Mucosa of gallbladder (tissue), 1 donor: ENCODE results near the gene PIP5K1B. TPM values are rescaled to one million over a fixed set of nuclear protein-coding genes. Genes with fewer than 3 reads are reported as not detected.

Experiments used
- DNase-seq: peaks from one replicate; pipeline ENCODE4 v3.0.0-alpha.2; 2020; ENCODE audit warnings: low spot score
- total RNA-seq: library from RNA; stranded (reverse); gene quantifications from one replicate; pipeline ENCODE4 v1.2.1, GENCODE V29; 2021
- donor health status: DM: no; HTN: no; CAD: no.

PIP5K1B gene
- total RNA-seq, 1 donor from 2014 or later: 14.0 TPM

DNA sequence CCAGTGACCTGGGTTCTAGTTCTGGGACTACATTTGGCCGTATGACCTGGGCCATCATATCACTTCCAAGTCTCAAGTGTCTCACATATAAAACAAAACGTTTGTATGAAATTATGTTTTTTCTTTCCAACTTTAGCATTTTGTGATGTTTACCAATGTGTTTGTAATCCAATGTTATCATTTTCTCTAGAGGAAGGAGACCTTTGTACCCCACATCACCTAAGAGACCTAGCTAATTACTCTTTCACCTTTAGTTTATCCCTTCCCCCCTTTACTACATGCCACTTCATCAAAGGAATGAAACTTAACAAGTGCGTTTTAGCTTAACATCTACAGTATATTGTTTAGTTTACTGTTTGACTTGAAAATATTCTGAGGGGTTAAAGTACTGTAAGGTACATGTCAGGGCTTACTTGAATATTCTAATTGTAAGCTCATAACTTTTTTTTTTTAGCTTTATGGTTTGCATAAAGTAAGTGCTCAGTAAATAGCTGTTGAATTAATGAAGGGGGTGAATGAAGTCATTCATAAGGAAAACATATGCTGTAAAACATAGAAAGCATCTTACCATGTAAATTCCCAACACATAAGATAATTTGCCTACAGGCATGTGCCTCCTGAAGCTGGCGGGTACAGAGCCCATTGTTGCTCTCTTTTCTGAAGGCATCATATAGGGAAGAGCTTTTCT lies 2.9 kb downstream of the PIP5K1B start:
- no peak for DNase-seq

DNA sequence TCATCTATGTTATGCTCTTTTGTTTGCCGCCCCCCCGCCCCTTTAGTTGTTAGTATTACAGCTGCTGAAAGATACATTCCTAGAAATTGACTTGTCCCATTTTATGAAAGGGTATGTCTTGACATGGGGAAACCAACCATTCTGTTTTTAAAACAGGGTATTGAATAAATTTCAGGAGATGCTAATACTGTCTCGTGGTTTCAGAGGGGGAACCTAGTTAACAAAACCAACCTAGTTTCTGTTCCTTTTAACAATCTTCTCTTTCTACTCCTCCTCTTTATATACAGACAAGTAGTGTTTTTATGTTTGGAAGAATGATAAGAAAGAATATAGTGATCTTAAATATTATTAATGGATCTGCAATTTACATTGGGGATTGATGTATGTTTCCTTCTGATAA lies 3.5 kb downstream of the PIP5K1B start:
- no peak for DNase-seq

DNA sequence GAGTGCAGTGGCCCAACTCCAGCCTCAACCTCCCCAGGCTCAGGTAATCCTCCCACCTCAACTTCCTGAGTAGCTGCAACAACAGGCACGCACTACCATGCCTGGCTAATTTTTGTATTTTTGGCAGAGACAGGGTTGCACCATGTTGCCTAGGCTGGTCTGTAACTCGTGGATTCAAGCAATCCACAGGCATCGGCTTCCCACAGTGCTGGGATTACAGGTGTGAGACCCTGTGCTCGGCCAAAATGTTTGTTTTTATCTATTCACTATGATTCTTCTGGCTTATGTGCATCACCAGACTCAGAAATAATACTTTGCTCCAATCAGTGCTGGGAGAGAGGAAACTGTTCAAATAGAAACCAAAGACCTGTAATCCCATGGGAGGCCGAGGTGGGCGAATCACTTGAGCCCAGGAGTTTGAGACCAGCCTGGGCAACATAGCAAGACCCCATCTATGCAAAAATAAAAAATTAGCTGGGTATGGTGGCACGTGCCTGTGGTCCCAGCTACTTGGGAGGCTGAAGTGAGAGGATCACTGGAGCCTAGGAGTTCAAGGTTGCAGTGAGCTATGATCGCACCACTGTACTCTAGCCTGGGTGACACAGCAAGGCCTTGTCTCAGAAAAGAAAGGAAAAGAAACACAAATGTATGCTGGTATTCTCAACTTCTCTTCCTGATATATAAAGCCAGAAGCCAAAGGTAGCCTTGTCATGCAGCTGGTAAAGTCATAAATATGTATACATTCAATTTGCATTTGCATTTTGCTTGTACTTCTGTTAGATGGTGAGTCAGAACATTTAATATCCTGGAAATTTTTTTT lies 4.5 kb downstream of the PIP5K1B start:
- no peak for DNase-seq

DNA sequence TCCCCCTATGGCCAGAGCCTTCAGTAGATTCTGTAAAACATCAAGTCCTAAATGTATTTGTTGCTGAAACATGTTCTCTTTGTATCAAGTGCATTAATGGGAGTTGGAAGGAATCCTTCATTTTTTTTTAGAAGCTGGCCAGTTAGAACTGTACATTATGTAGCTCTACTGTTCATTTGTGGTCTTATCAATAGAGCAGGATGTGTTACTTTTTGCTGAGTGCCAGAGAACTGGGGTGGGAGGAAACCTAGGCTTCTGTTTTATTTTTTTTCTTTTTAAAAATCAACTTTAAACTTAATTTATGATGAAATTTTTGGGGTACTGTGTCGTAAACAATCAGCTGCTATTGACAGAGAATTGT lies 5.1 kb downstream of the PIP5K1B start:
- DNase-seq: no peak

DNA sequence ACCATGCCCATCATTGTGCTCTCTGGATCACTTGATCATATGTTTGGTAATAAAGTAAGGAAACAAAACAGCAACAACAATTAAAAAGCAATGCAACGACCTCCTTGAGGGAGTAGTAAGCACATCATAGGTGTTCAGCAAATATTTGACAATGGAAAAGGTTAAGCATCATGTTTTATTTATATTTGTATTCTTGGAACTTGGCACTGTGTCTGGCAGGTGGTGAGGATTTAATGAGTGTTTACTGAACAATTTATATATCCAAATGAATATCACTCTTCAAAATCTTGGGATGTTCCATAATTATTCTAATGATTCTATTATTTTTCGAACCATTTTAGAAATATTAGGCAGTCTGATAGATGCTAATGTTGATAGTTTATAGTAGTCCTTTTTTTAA lies 6.2 kb downstream of the PIP5K1B start:
- DNase-seq: no peak

DNA sequence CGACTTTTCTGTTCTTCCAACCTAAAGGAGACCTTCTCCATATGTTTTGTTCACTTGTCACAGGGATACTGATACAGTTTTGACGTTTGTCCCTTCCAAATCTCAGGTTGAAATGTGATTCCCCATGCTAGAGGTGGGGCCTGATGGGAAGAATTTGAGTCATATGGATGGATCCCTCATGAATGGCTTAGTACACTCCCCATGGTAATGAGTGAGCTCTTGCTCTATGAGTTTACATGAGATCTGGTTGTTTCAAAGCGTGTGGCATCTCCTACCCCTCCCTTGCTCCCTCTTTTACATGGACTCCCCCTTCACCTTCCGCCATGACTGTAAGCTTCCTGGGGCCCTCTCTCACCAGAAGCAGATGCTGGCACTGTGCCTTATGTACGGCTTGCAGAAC lies 6.9 kb downstream of the PIP5K1B start:
- DNase-seq: no peak

DNA sequence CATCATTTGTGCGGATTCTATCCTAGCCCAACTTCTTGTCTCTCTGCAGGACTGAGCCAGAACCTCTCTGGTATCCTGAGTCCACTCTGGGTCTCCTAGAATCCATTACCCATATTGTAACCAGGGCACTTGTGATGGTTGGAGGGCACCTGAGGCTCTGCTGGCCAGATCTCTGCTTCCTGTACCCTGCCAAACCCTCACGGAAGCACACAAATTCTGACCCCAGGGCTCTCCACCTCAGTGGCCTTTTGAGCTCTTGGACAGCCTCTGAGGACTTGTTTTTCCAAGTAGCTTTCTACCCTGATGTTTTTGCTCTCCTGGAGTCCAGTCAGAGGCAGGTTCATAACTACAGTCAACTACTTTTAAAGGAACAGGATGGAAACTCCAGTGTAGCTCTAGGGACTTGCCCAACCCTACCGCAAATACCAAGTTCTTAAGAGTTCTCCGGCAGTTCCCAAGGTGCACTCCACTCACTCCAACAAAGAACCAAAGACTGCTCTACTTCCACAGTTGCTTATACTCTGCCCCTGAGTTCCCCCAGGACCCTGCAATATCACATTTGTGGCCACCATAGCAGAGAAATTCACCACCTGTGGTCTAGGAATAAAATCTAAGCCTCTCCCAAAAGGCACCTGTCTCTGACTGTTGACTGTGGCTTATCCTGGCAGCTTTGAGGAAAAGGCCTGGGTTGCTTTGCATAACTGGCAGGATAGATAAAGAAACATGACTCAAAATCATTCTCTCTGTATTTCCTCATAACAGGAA lies 9.6 kb downstream of the PIP5K1B start:
- no peak for DNase-seq

DNA sequence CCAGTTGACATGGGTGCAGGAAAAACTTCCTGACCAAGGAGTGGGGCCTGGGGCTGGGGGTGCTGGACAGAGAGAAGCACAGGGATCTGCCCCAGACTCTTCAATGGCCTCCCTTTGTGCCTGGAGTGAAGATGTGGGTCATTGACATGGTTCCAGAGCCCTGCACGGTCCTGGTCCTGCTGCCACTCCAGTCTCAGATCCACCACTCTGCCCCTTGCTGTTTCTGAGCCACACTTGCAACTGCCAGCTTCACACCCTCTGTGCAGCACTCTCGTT lies 10.1 kb downstream of the PIP5K1B start:
- DNase-seq: no peak

DNA sequence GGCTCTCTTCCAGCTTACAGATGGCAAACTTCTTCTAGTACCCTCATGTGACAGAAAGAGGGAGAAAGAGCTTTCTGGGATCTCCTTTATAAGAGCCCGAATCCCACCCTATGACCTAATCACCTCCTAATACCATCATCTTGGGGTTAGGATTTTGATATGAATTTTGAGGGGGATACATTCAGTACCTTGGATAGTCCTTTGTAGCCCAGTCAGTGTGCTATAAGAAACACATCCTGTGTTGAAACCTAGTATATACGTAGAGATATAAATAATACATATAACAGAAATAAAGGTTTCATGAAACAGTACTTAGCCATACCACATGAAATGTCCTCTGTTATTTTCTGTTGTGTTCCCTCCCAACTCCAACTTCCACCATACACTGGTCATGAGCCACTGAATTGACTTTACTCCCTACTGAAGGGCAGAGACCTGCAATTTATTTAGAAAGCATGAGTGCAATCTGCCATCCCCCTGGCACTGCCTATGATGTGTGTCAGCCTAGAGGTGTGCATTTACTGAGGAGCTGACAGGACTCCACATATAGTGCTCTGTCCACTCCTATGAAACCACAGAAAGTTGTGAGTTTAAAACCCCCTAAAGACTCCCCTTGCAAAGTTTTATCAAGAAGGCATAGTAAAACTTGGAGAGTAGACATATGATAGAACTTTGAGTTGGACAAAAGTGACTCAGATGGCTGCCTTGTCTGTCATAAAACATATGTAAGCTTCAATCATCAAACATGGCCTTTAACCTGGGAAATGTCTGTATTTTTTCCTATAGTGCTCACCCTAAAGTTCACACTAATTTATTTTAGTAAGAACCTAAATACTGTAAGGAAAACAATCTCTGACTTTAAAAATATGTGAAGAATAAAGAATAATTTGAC lies 12.8 kb downstream of the PIP5K1B start:
- no peak for DNase-seq

DNA sequence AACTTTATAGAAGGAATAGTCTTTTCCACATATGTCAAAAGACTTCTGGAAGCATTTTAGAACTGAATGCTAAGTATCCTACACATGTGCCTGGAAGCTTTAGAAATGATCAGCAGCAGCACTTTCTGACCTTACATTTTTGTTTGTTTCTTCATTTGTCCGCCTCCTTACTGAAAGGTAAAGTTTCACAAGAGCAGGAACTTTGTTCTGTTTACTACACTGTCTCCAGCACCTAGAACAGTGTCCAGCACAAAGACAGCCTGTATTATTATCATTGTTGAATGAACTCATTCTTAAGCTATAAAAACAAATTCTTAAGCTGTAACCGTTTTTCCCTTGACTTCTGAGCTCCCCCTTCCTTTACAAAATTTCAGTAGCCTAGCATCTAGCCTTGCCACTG lies 14.8 kb downstream of the PIP5K1B start:
- no peak for DNase-seq

DNA sequence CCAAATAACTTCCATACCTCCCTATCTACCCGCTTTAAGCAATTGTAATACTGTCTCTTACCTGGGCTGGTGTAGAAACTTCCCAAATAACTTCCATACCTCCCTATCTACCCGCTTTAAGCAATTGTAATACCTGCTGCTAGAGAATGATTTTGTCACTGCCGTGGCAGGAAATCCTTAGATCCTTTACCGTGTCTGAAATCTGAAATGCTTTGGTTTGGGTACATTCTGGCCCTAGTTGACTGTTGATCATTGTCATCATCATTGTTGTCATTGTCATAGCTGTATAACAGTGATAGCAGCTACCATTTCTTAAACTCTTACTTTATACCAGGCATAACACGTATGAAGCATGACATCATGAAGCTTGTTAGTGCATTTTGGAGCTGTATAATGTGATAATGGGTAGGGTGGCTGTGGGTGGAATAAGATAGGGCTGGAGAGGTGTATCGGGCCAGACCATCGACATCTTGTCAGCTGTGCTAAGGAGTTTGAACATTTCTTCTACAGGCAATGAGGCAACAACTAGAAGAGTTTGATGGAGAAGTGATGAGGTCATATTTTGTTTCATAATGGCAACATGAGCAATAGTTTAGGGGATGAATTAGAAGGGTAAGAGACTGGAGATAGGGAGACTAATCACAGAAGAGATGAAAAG lies 15.7 kb downstream of the PIP5K1B start:
- DNase-seq: no peak

DNA sequence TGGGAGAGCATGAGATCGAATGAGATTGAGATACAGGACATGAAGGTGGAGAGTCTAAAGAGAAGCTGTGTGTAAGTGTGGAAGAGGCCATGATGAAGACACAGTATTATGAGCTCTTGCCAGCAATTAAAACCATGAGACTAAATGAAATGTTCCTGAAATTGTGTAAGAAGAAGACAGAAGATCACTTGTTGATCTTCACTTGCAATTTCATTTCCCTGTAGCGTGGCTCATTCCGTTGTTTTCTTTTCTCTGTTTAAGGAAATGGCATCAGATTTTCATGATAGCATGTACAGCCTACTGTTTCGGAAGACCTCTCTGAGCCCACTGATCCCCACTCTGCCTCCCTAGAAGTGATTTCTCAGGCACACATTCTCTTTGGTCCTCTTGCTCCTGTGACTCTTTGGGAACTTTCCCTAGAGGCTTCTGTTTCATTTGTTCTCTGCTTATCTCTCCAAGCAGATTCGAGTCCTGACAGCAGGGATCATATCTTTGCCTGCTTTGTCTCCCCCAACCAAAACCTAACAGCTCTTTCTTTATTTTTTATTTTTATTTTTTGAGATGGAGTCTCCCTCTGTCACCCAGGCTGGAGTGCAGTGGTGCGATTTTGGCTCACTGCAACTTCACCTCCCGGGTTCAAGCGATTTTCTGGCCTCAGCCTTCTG lies 16.8 kb downstream of the PIP5K1B start:
- DNase-seq: no peak

DNA sequence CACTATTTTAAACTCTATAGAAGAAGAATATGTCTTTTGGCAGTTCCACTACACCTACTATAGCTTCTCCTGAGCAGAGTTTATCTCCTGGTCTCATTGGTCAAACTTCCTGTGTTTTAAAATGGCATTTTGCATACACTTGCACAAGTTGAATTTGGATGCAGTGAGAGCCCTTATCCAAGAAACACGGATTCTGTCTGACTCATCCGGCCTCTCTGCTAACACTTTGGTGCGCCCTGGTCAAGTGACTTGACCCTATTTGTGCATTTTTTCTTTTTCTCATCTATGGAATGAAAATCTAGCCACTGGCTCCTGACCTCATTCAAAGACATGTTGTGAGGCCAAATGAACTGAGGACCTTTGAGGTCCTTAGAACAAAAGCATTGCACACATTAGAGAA lies 20.0 kb downstream of the PIP5K1B start:
- DNase-seq: no peak

DNA sequence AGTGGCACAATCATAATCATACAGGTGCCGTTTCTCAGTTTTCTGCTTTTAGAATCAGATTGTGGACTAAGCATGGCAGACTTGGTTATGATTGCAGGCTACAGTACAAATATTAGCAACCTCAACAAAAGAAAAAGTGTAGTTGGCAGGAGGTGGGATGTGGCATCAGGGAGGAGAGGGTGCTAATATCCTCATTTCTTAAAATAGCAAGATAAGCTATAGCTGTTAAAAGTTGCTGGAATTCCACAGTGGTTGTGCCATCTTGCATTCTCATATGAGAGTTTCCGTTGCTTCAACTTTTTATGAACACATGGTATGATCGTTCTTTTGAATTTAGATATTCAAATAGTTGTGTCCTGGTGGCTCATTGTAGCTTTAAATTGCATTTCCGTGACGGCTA lies 21.4 kb downstream of the PIP5K1B start:
- DNase-seq: no peak

DNA sequence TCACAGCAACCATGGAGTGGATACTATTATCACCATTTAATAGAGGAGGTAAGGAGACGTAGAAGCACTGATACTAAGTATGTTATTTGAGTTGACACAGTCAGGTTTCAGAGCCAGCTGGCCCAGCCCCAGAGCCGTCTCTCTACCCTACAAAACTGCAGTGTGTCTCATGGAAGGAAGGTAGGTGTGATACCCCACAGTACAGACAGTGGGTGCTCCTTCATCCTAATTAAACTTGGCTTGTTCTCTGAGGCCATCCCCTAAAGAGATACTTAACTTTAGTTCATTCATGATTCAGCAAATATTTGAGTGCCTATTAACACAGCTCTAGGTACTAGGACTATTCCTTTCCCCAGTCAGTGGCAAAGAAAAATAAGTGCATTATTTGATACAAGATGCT lies 22.6 kb downstream of the PIP5K1B start:
- DNase-seq: no peak

DNA sequence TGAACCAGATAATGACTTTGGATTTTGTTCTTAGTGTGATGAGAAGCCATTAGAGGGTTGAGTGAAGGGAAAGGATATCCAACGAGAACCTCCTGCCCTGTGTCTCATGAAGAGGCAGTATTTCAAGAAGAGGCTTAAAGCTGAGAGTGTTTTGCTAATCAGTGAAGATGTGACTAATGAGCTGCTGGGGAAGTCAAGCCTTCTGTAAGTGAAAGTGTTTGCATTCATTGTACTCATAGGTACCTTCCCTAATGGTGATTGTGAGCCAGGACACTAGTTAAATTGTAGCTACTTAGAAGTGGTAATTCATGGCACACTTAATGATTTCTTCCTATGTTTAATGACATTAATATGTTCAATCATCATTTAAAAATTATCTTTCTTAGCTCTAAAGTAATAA lies 23.7 kb downstream of the PIP5K1B start:
- DNase-seq: no peak

DNA sequence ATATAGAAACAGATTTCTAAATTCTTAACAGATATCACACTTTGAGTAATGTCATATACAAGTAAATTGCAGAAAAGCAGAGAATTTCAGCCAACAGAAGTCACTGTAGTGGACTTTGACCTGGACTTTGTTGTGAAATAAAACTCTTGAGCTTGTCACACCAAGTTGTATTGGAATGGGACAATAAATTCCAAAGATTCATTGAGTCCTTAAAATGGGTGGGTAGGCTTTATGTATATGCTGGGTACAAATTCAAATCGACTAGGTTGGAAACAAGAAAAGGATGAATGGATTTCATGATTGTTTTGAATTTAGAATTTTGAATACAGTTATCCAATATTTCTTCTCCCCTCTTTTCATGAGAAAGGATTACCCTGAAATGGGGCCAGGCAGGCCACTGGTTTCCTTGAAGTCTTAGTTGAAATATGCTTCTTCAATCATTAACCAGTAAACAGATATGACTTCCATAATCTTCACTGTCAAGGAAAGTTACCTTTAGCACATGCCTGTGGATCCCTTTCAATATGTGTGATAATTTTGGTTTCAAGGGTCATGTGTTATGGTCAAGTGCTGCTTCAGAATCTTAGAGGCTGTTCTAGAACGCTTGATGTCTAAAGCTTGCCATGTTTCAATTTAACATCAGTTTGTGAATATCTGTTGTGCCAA lies 25.7 kb downstream of the PIP5K1B start:
- DNase-seq: no peak

DNA sequence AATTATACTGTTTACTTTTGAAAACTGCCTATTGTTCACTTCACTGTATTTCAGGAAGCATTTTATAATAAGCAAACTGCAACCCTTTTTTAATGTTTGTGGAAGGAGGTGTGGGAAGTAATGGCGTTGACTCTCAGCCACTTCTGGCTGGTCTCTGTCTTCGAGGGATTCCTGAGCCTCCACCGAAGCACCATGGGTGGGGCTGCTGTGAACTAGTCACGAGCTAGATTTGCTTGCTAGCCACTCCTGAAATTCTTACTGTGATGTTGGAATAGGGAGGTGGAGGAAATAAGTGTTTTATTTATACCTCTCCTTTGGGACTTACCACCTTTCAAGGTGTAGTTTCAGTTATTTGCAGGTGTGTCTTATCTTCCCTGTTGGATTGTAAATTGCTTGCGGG lies 26.8 kb downstream of the PIP5K1B start:
- no peak for DNase-seq

DNA sequence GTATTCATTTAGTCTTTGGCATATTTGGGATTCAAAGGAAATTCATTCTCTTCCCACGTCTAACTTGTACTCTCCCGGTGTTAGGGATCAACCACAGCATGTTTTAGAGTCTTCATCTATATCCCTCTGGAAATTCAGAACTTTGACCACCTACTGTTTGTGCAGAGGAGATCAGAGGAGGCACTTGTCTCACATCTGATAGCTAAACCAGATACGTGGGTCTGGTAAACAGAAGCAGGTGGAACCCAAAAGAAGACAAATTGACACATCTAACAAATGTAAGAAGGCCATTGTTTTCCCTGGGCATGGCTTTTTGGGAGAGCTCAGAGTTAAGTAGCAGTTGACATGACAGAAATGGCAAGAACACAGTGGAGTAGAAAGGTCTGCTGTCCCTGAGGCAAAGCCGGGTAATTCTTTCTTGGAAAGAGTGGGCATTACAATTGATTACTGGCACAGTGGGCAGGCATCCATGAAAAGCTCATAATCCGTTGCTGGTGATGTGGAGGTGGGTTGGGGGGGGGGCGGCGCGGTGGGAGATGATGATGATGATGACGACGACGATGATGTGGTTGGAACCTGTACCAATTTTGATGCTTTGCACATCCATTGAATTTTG lies 27.5 kb downstream of the PIP5K1B start:
- no peak for DNase-seq

DNA sequence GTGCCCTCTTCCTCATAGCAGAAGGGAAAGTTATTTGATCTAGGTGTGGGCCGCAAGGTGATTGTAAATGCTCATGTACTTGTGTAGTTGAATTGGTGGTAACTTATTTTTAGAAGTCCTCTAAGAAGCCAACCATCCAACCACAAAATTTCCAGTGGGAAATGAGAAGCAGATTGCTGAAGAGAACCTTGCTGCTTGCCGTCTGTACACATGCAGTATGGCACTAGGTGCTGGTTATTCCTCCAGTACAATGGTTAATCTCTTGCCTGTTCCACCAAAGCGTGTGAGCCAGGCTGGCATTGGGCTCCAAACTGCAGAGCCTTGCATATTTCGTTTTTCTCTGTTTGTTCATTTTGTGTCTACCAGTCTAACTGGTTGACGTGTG lies 28.0 kb downstream of the PIP5K1B start:
- no peak for DNase-seq
